Vagina (tissue), 2 donors: ENCODE data around the gene NT5C1B.

Experiments
- POLR2A ChIP-seq, 2 donors: fragments of 450-650 bp; IDR thresholded peaks; one replicate each; pipeline ENCODE4 v1.6.1; 2017; ENCODE audit warnings: antibody characterized with exemption in 2 of 2, mild to moderate bottlenecking in 2 of 2, moderate library complexity in 2 of 2
- POLR2AphosphoS5 ChIP-seq, 2 donors: sonication (generic); formaldehyde crosslinking; IDR thresholded peaks; one replicate each; pipeline ENCODE4 v1.9.0; 2017; ENCODE audit warnings: antibody characterized with exemption in 2 of 2, mild to moderate bottlenecking in 2 of 2, low read depth in 1 of 2; ENCODE audit not compliant: insufficient read depth in 1 of 2
- TF ChIP-seq, protein P1 (sequence below), 3 experiments: fragments of 450-650 bp in 2 of 3; fragments of 200-600 bp in 1 of 3; sonication (generic) in 1 of 3; IDR thresholded peaks; one replicate each; pipeline ENCODE4 v1.5.1; 2017 to 2019; ENCODE audit warnings: antibody characterized with exemption in 3 of 3, mild to moderate bottlenecking in 2 of 3, moderate library complexity in 2 of 3

GRCh38 chr2:18527326-18527725 is 62.0 kb downstream of the NT5C1B start:
- TF ChIP-seq, protein P1, sequence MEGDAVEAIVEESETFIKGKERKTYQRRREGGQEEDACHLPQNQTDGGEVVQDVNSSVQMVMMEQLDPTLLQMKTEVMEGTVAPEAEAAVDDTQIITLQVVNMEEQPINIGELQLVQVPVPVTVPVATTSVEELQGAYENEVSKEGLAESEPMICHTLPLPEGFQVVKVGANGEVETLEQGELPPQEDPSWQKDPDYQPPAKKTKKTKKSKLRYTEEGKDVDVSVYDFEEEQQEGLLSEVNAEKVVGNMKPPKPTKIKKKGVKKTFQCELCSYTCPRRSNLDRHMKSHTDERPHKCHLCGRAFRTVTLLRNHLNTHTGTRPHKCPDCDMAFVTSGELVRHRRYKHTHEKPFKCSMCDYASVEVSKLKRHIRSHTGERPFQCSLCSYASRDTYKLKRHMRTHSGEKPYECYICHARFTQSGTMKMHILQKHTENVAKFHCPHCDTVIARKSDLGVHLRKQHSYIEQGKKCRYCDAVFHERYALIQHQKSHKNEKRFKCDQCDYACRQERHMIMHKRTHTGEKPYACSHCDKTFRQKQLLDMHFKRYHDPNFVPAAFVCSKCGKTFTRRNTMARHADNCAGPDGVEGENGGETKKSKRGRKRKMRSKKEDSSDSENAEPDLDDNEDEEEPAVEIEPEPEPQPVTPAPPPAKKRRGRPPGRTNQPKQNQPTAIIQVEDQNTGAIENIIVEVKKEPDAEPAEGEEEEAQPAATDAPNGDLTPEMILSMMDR (IDR thresholded peaks at IDR 0.05), result no peak
- TF ChIP-seq POLR2AphosphoS5 (IDR thresholded peaks at IDR 0.05; ENCODE audit: insufficient read depth in 1 of 2, low read depth in 1 of 2) (no peak), POLR2A (IDR thresholded peaks at IDR 0.05) (no peak)
